GM12878 (cell line): ENCODE measurements around the gene COX19. TPM values are rescaled to one million over a fixed set of nuclear protein-coding genes. Genes with fewer than 3 reads are reported as not detected.
A peak's percentile ranks its signal among the peaks of the same experiment; 100 is the strongest.

Experiments used
- ATAC-seq: fragments of 200-7000 bp; cut with Tn5 transposase; 3 replicates; pipeline ENCODE4 v1.9.1; 2020; ENCODE audit warnings: mild to moderate bottlenecking, moderate library complexity
- BruUV-seq: library from RNA; stranded (reverse); fragments of 400-500 nt; replicated peaks from 2 replicates; lab custom pipeline; 2021; lab: Mats Ljungman, UMichigan
- CTCF ChIA-PET: fragments of 300-600 bp; sonication (Branson Sonifier 250); formaldehyde crosslinking; extraction: SDS; loops from one replicate; lab custom pipeline; 2021; ENCODE audit warnings: inconsistent platforms; lab: Yijun Ruan, JAX
- POLR2A ChIA-PET: fragments of 350-600 bp; formaldehyde crosslinking; extraction: SDS; loops from one replicate; lab custom pipeline; 2021; ENCODE audit warnings: inconsistent platforms; lab: Charles Lee
- RAD21 ChIA-PET: fragments of 300-600 bp; sonication (Branson Sonifier 250); formaldehyde crosslinking; loops from one replicate; lab custom pipeline; 2023; ENCODE audit warnings: antibody characterized with exemption; ENCODE audit not compliant: unreplicated experiment; lab: Charles Lee
- SMC1A ChIA-PET: fragments of 300-600 bp; sonication (Branson Sonifier 250); formaldehyde crosslinking; loops from one replicate; lab custom pipeline; 2023; ENCODE audit not compliant: unreplicated experiment, uncharacterized antibody; lab: Charles Lee
- DNase-seq: peaks from one replicate; pipeline ENCODE4 v3.0.0-alpha.2; 2011; ENCODE audit warnings: low read depth, low spot score
- FAIRE-seq: peaks from 3 replicates; lab custom pipeline; 2011; peaks lifted over from hg19 to GRCh38; lab: Jason Lieb, UNC
- H2AFZ ChIP-seq: 2 replicates; pipeline ENCODE4 v1.6.0; 2011; ENCODE audit warnings: low read depth, low read length, control low read depth; ENCODE audit not compliant: control insufficient read depth
- H3K27ac ChIP-seq: 2 replicates; pipeline ENCODE4 v1.5.1; 2011; ENCODE audit warnings: control low read depth; ENCODE audit not compliant: control insufficient read depth, insufficient read depth
- H3K27me3 ChIP-seq, 2 experiments: replicated peaks in 1 of 2; 2 replicates each; pipeline versions ENCODE4 v1.6.0 to v1.6.1; 2011; ENCODE audit warnings: low read length in 1 of 2; ENCODE audit not compliant: control insufficient read depth in 2 of 2, insufficient read depth in 2 of 2
- H3K36me3 ChIP-seq, 2 experiments: 2 replicates each; pipeline ENCODE4 v1.5.1; 2011; ENCODE audit warnings: low read length in 1 of 2; ENCODE audit not compliant: control insufficient read depth in 2 of 2, insufficient read depth in 2 of 2
- H3K4me1 ChIP-seq: 2 replicates; pipeline ENCODE4 v1.6.1; 2011; ENCODE audit warnings: mild to moderate bottlenecking, low read length, moderate library complexity, mixed read lengths; ENCODE audit not compliant: control insufficient read depth, insufficient read depth
- H3K4me2 ChIP-seq: 2 replicates; pipeline ENCODE4 v1.6.0; 2011; ENCODE audit warnings: control low read depth; ENCODE audit not compliant: control insufficient read depth, insufficient read depth
- H3K4me3 ChIP-seq: fragments of 200-600 bp; sonication (generic); 2 replicates; pipeline ENCODE4 v1.5.1; 2016
- H3K79me2 ChIP-seq: 2 replicates; pipeline ENCODE4 v1.6.0; 2011; ENCODE audit warnings: low read length; ENCODE audit not compliant: control insufficient read depth, insufficient read depth
- H3K9ac ChIP-seq: 2 replicates; pipeline ENCODE4 v1.8.0; 2011; ENCODE audit warnings: low read length, control low read depth, mixed read lengths; ENCODE audit not compliant: control insufficient read depth, insufficient read depth
- H3K9me3 ChIP-seq: replicated peaks from 3 replicates; pipeline ENCODE4 v1.5.1; 2011; ENCODE audit warnings: mild to moderate bottlenecking, low read length; ENCODE audit not compliant: control insufficient read depth, insufficient read depth
- H4K20me1 ChIP-seq: 2 replicates; pipeline ENCODE4 v1.6.0; 2011; ENCODE audit not compliant: control insufficient read depth, insufficient read depth
- CBFB ChIP-seq: IDR thresholded peaks from 2 replicates; pipeline ENCODE4 v1.6.1; 2016; ENCODE audit warnings: antibody characterized with exemption, low read depth
- EP300 ChIP-seq, 2 experiments: fragments of 150-350 bp in 1 of 2; IDR thresholded peaks; 2 replicates each; pipeline ENCODE4 v1.6.1; 2011 to 2012; ENCODE audit warnings: low read depth in 2 of 2, low read length in 2 of 2, borderline replicate concordance in 1 of 2, improper control_type of control experiment in 1 of 2, inconsistent platforms in 1 of 2; ENCODE audit not compliant: control insufficient read depth in 1 of 2
- FOXM1 ChIP-seq: IDR thresholded peaks from 2 replicates; pipeline ENCODE4 v1.6.1; 2012; ENCODE audit warnings: low read depth, mild to moderate bottlenecking, inconsistent platforms, low read length, moderate library complexity
- NR2C2 ChIP-seq: IDR thresholded peaks from 2 replicates; pipeline ENCODE4 v1.6.1; 2011; ENCODE audit warnings: borderline replicate concordance, low read depth; ENCODE audit not compliant: control insufficient read depth, insufficient read length
- POU2F2 ChIP-seq: IDR thresholded peaks from 3 replicates; pipeline ENCODE4 v1.6.1; 2011; ENCODE audit warnings: low read depth, mild to moderate bottlenecking, low read length, borderline replicate concordance
- SIN3A ChIP-seq: IDR thresholded peaks from 2 replicates; pipeline ENCODE4 v1.6.1; 2012; ENCODE audit warnings: low read depth, low read length, improper control_type of control experiment
- TAF1 ChIP-seq: IDR thresholded peaks from 2 replicates; pipeline ENCODE4 v1.6.1; 2011; ENCODE audit warnings: mild to moderate bottlenecking, low read depth, low read length, borderline replicate concordance
- TCF12 ChIP-seq: IDR thresholded peaks from 2 replicates; pipeline ENCODE4 v1.6.1; 2011; ENCODE audit warnings: low read depth, mild to moderate bottlenecking, low read length
- WGBS: methylation state at CpG from one replicate; pipeline ENCODE4 v1.1.6; 2016; ENCODE audit warnings: low lambda C conversion rate; ENCODE audit not compliant: insufficient replicate concordance, insufficient coverage; ENCODE audit errors: missing lambda C conversion rate; 5-methylcytosine and 5-hydroxymethylcytosine counted together
- in situ Hi-C: fragments of 300-500 bp; cut with MboI; formaldehyde crosslinking; loops from 9 replicates; pipeline ENCODE4 v1.14.3; 2018; ENCODE audit warnings: mixed read lengths
- intact Hi-C: fragments of 100-400 bp; cut with micrococcal nuclease; formaldehyde crosslinking; loops from one replicate; pipeline ENCODE4 v1.14.2; 2022; ENCODE audit not compliant: unreplicated experiment
- polyA plus RNA-seq, 11 experiments: library from polyadenylated mRNA; depleted of rRNA in 4 of 11; unstranded in 6 of 11; stranded (reverse) in 5 of 11; fragments of >200 nt; fragmentation: Nextera tagmentation in 4 of 11; fragmentation: Illumina TruSeq in 1 of 11; extraction: Ambion mirVana in 4 of 11; extraction: Trizol in 1 of 11; gene quantifications; 1 replicate in 1 of 11; 2 replicates in 10 of 11; pipeline versions ENCODE4 v1.2.1 to v1.2.3, GENCODE V29; 2011 to 2016; ENCODE audit warnings: inconsistent platforms in 2 of 11, missing spikeins in 2 of 11, low read depth in 1 of 11
- total RNA-seq, 4 experiments: library from RNA; depleted of rRNA in 3 of 4; stranded (reverse); fragments of >200 nt in 3 of 4; fragmentation: Illumina TruSeq in 1 of 4; extraction: Trizol in 1 of 4; gene quantifications; 2 replicates each; pipeline versions ENCODE4 v1.2.1 to v1.2.3, GENCODE V29; 2013 to 2021

COX19 gene
- total and polyA plus RNA-seq, 10 of the 15 experiments (the other 5 are each of a cell fraction or from before 2014, with no cell fraction given): 3.7 to 17.9 (median 10.8) TPM

- TF ChIP-seq TCF12 (peak; percentile 73; the same call in 1 of the 2 replicates), TAF1 (no peak), SIN3A (no peak), EP300 (IDR thresholded peaks at IDR 0.05; ENCODE audit: borderline replicate concordance in 1 of 2, control insufficient read depth in 1 of 2, low read depth in 2 of 2, low read length in 2 of 2) (0 out of 4 replicates have a peak, but pooled peaks of 1 of the 2 experiments have one; percentile 12)
These were observed 47.6 kb upstream of the COX19 start (continued) for GRCh38 chr7:1022801-1023465.

DNA sequence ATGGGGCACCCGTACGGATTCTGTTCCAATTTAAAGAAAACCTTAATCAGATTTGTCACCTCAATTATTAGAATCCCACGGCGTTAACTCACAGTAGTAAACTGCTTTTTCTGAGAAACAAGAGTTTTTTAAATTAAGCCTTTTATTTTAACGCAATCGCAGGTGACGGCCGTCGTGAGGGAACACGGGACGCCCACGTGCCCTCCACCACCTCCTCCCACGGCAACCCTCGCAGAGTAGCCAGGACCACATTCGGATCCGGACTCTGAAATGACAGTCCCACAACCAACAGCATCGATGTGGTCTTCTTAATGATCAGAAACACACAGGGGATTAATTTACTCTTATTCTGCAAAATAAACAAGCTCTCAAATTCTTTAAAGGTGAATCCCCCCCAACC is 47.0 kb upstream of the COX19 start:
- ChIA-PET CTCF (interaction anchor here (0.7 to 6.7 kb wide), 6 partner anchors 23 to 91 kb away, joined by 3 to 85 read pairs (median 17); partner anchors contain the start of gene GPR146), RAD21 (interaction anchor here (5.9 to 6.6 kb wide), 2 partner anchors 28 to 43 kb away, joined by 45 to 59 read pairs; no protein-coding TSS in a partner anchor)
- H3K79me2 ChIP-seq: peaks cover 70% of the 10 kb centered on the region
- intact Hi-C loops: no loop called here
- H4K20me1 ChIP-seq: no peaks in the 10 kb centered on the region
- H3K36me3 ChIP-seq: peaks cover 7 to 13% of the 10 kb centered on the region in 2 experiments; a peak in 3 of 4 replicates
- H3K9ac ChIP-seq: no peak overlapping the region
- no TSS peak for BruUV-seq
- no peak overlapping the region for H2AFZ ChIP-seq
- peak overlapping the region; percentile 95; the same call in 1 of the 2 replicates for H3K27ac ChIP-seq
- DNase-seq: no peak
- TF ChIP-seq POU2F2 (no peak), NR2C2 (no peak), FOXM1 (no peak), CBFB (no peak)
- TF ChIP-seq, all 136 proteins: peak for 0
- ATAC-seq (no peak), FAIRE-seq (no peak)
- ChIA-PET POLR2A (interaction anchor here (0.6 to 2.6 kb wide), 2 partner anchors 22 to 63 kb away, joined by 3 to 9 read pairs; partner anchors contain the start of gene GPR146), SMC1A (interaction anchor here (0.9 to 9.0 kb wide), 4 partner anchors 28 to 49 kb away, joined by 3 to 71 read pairs (median 20); no protein-coding TSS in a partner anchor)
- 98% methylated on average over 17 of the region's 17 CpGs for WGBS
- in situ Hi-C loops: no loop called here
- Histone ChIP-seq H3K4me2 (peak overlapping the region; percentile 96), H3K9me3 (peaks cover 11% of the 10 kb centered on the region; the same call in 2 of the 3 replicates), H3K27me3 (no peaks in the 10 kb centered on the region), H3K4me3 (no peak overlapping the region), H3K4me1 (peaks cover 35% of the 10 kb centered on the region)
